B cell (primary cell): ENCODE measurements around the gene FASTK. TPM values are rescaled to one million over a fixed set of nuclear protein-coding genes. Genes with fewer than 3 reads are reported as not detected.

ENCODE experiments used
- ATAC-seq: fragments of 200-7000 bp; cut with Tn5 transposase; one replicate; pipeline ENCODE4 v1.10.0; 2021; ENCODE audit warnings: low read depth, mild to moderate bottlenecking, moderate number of reproducible peaks, moderate library complexity
- CTCF ChIA-PET: fragments of 350-600 bp; sonication (Branson Sonifier 250); formaldehyde crosslinking; loops from one replicate; lab custom pipeline; 2021; ENCODE audit warnings: antibody characterized with exemption, inconsistent platforms; lab: Charles Lee
- POLR2A ChIA-PET: fragments of 350-600 bp; sonication (Branson Sonifier 250); formaldehyde crosslinking; loops from one replicate; lab custom pipeline; 2021; ENCODE audit warnings: antibody characterized with exemption; lab: Charles Lee
- DNase-seq: peaks from one replicate; pipeline ENCODE4 v3.0.0; 2013
- H2AFZ ChIP-seq: 2 replicates; pipeline ENCODE4 v1.6.1; 2012; ENCODE audit warnings: mild to moderate bottlenecking, low read depth, low read length; ENCODE audit not compliant: insufficient read depth, poor library complexity, severe bottlenecking
- H3K27ac ChIP-seq, 2 donors: 1 replicate in 1 of 2; 2 replicates in 1 of 2; pipeline ENCODE4 v1.5.1; 2012 to 2013; ENCODE audit warnings: low read length in 2 of 2, mild to moderate bottlenecking in 2 of 2, moderate library complexity in 1 of 2
- H3K27me3 ChIP-seq, 4 experiments: fragments of 200-600 bp in 1 of 4; sonication (generic) in 1 of 4; replicated peaks in 1 of 4; 1 replicate in 2 of 4; 2 replicates in 2 of 4; pipeline versions ENCODE4 v1.6.1 to v1.7.0; 2013 to 2016; ENCODE audit warnings: low read length in 3 of 4, mild to moderate bottlenecking in 2 of 4, mixed read lengths in 1 of 4, moderate library complexity in 1 of 4; ENCODE audit not compliant: insufficient read depth in 4 of 4, control insufficient read depth in 3 of 4; ENCODE audit errors: control extremely low read depth in 1 of 4
- H3K36me3 ChIP-seq, 2 experiments: replicated peaks in 1 of 2; 1 replicate in 1 of 2; 2 replicates in 1 of 2; pipeline versions ENCODE4 v1.6.1 to v1.7.1; 2013; ENCODE audit warnings: low read length in 1 of 2; ENCODE audit not compliant: insufficient read depth in 2 of 2, control insufficient read depth in 1 of 2; ENCODE audit errors: control extremely low read depth in 1 of 2, extremely low read depth in 1 of 2
- H3K4me1 ChIP-seq, 2 donors: fragments of 200-600 bp in 1 of 2; sonication (generic) in 1 of 2; 1 replicate in 1 of 2; 2 replicates in 1 of 2; pipeline versions ENCODE4 v1.5.1 to v1.6.1; 2013 to 2017; ENCODE audit warnings: low read length in 2 of 2; ENCODE audit not compliant: control insufficient read depth in 2 of 2, insufficient read depth in 2 of 2
- H3K4me2 ChIP-seq: replicated peaks from 2 replicates; pipeline ENCODE3; 2012; ENCODE audit warnings: mild to moderate bottlenecking, low read depth, low read length; ENCODE audit not compliant: poor library complexity, severe bottlenecking
- H3K4me3 ChIP-seq, 5 experiments: fragments of 200-600 bp in 1 of 5; sonication (generic) in 1 of 5; 1 replicate in 3 of 5; 2 replicates in 2 of 5; pipeline versions ENCODE4 v1.5.1 to v1.7.0; 2011 to 2016; ENCODE audit warnings: low read length in 4 of 5, mild to moderate bottlenecking in 4 of 5, low read depth in 2 of 5, control low read depth in 1 of 5, moderate library complexity in 1 of 5; ENCODE audit not compliant: insufficient read depth in 1 of 5; ENCODE audit errors: control extremely low read depth in 1 of 5, extremely low read depth in 1 of 5
- H3K79me2 ChIP-seq: fragments of 200-600 bp; sonication (generic); one replicate; pipeline ENCODE4 v1.6.0; 2016; ENCODE audit warnings: low read length; ENCODE audit not compliant: control insufficient read depth, insufficient read depth
- H3K9ac ChIP-seq: fragments of 200-600 bp; sonication (generic); 2 replicates; pipeline ENCODE4 v1.6.1; 2017; ENCODE audit warnings: mild to moderate bottlenecking, low read length, moderate library complexity
- H3K9me3 ChIP-seq, 3 donors: one replicate each; pipeline versions ENCODE4 v1.6.1 to v1.7.1; 2013; ENCODE audit warnings: low read length in 2 of 3; ENCODE audit not compliant: control insufficient read depth in 2 of 3, insufficient read depth in 1 of 3; ENCODE audit errors: control extremely low read depth in 1 of 3
- H4K20me1 ChIP-seq: 2 replicates; pipeline ENCODE4 v1.6.0; 2012; ENCODE audit warnings: mild to moderate bottlenecking, low read length; ENCODE audit not compliant: insufficient read depth, control insufficient read depth, poor library complexity, severe bottlenecking
- H3K27ac Mint-ChIP-seq: one replicate; pipeline ENCODE4 v1.8.0; 2021; ENCODE audit warnings: mixed read lengths
- H3K27me3 Mint-ChIP-seq: one replicate; pipeline ENCODE4 v1.8.0; 2021; ENCODE audit warnings: mixed read lengths
- H3K4me1 Mint-ChIP-seq: one replicate; pipeline ENCODE4 v1.8.0; 2021; ENCODE audit warnings: mixed read lengths
- H3K4me3 Mint-ChIP-seq: one replicate; pipeline ENCODE4 v1.8.0; 2021; ENCODE audit warnings: mixed read lengths
- H3K9me3 Mint-ChIP-seq: one replicate; pipeline ENCODE4 v1.8.0; 2022; ENCODE audit warnings: mixed read lengths; ENCODE audit not compliant: insufficient read depth
- CTCF ChIP-seq: fragments of 200-600 bp; IDR thresholded peaks from one replicate; pipeline ENCODE4 v1.8.0; 2022; ENCODE audit warnings: antibody characterized with exemption, mild to moderate bottlenecking
- EZH2 ChIP-seq: IDR thresholded peaks from 2 replicates; pipeline ENCODE4 v1.6.1; 2012; ENCODE audit warnings: borderline replicate concordance, low read depth, mild to moderate bottlenecking, moderate library complexity, low read length; ENCODE audit not compliant: insufficient read depth, poor library complexity, severe bottlenecking
- WGBS: methylation state at CpG from one replicate; pipeline ENCODE4 v1.1.5; 2013; ENCODE audit warnings: missing lambda C conversion rate; ENCODE audit not compliant: insufficient coverage; 5-methylcytosine and 5-hydroxymethylcytosine counted together
- intact Hi-C: fragments of 100-400 bp; cut with micrococcal nuclease; formaldehyde crosslinking; loops from one replicate; pipeline ENCODE4 v1.10.0; 2022
- polyA plus RNA-seq: library from polyadenylated mRNA; depleted of rRNA; stranded (reverse); fragments of >200 nt; gene quantifications from 2 replicates; pipeline ENCODE4 v1.2.3, GENCODE V29; 2012
- total RNA-seq, 2 donors: library from RNA; stranded (reverse); fragments of 120-200 nt in 1 of 2; gene quantifications; 1 replicate in 1 of 2; 2 replicates in 1 of 2; pipeline versions ENCODE4 v1.2.3 to v1.2.4, GENCODE V29; 2013 to 2022

FASTK gene
- total and polyA plus RNA-seq, 2 donors (not counting 1 experiment from before 2014, with no cell fraction given), result 120 to 258 TPM

GRCh38 chr7:151125470-151125845 lies 44.8 kb upstream of the FASTK start:
- Histone ChIP-seq H3K4me2 (no peak overlapping the region), H3K36me3 (no peaks in the 10 kb centered on the region), H3K4me1 (peaks cover 0 to 6% of the 10 kb centered on the region in 2 donors), H3K4me3 (no peak overlapping the region), H2AFZ (no peak overlapping the region), H3K27me3 (no peaks in the 10 kb centered on the region), H3K79me2 (no peaks in the 10 kb centered on the region), H3K9ac (no peak overlapping the region), H3K9me3 (no peaks in the 10 kb centered on the region), H4K20me1 (no peaks in the 10 kb centered on the region), H3K27ac (no peak overlapping the region)
- no peak overlapping the region for H3K27ac Mint-ChIP-seq
- POLR2A ChIA-PET, result no interaction called here
- intact Hi-C loops, result no loop called here
- CTCF ChIA-PET, result interaction anchor here (2.0 kb wide), 1 partner anchor 10 kb away, joined by 7 read pairs; no protein-coding TSS in a partner anchor
- DNase-seq, result no peak
- no peak overlapping the region for H3K4me3 Mint-ChIP-seq
- peaks cover 3% of the 10 kb centered on the region for H3K4me1 Mint-ChIP-seq
- TF ChIP-seq CTCF (no peak), EZH2 (no peak)
- H3K9me3 Mint-ChIP-seq, result no peaks in the 10 kb centered on the region
- H3K27me3 Mint-ChIP-seq, result peaks cover 3% of the 10 kb centered on the region
- WGBS, result 97% methylated on average over 22 of the region's 22 CpGs
- no peak for ATAC-seq

GRCh38 chr7:151124899-151125399 lies 44.3 kb upstream of the FASTK start:
- intact Hi-C loops, result loop anchor here (1.0 kb wide), 1 partner anchor 47 kb away; no protein-coding TSS in a partner anchor
- Histone ChIP-seq H3K79me2 (no peaks in the 10 kb centered on the region), H3K9ac (no peak overlapping the region), H3K36me3 (no peaks in the 10 kb centered on the region), H3K4me2 (no peak overlapping the region), H4K20me1 (no peaks in the 10 kb centered on the region), H3K9me3 (no peaks in the 10 kb centered on the region), H3K4me1 (peaks cover 0 to 6% of the 10 kb centered on the region in 2 donors), H3K4me3 (no peak overlapping the region), H2AFZ (no peak overlapping the region), H3K27me3 (no peaks in the 10 kb centered on the region), H3K27ac (no peak overlapping the region)
- H3K4me3 Mint-ChIP-seq, result no peak overlapping the region
- ATAC-seq, result no peak
- H3K27ac Mint-ChIP-seq, result no peak overlapping the region
- POLR2A ChIA-PET, result no interaction called here
- H3K4me1 Mint-ChIP-seq, result peaks cover 3% of the 10 kb centered on the region
- DNase-seq, result no peak
- 92% methylated on average over 12 of the region's 14 CpGs for WGBS
- TF ChIP-seq CTCF (no peak), EZH2 (no peak)
- no peaks in the 10 kb centered on the region for H3K9me3 Mint-ChIP-seq
- CTCF ChIA-PET, result interaction anchor here (1.0 to 2.0 kb wide), 9 partner anchors 8 to 181 kb away, joined by 3 to 17 read pairs (median 6); partner anchors contain the start of gene FASTK
- peaks cover 3% of the 10 kb centered on the region for H3K27me3 Mint-ChIP-seq
